Measurements from ENCODE around the gene SDCBP2.

SDCBP2 gene

DNA sequence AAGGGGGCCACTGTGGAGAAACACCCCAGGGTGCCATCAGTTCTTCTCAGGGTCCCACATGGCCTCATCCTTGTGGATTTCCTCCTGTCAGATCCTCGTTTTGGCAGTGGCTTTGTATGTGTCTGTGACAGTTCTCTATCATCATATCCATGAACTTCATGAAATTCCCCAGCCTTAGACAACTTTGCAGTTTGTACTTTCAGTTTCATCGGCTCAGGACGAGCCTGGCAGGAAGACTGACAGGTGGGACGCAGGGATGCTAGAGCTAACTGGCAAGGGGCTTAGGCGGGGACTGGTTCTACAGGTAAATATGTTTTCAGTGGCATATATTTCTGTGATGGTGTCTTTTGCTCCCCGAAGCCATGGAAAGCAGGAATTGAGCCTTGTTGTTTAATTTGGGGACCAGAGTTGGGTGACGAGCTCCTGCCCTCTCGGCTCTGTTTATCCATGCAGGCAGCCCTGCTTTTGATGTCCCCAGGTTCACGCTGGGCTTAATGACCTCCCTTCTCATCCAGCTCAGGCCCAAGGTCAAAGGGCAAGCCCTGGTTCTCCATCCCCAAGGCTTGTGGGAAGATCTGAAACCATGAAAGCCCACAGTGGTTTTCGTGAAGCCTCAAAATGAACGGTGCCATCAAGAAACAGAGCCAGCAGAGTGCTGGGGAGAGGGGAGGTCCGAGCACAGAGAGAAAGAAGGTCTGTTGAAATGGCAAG, 11.2 kb downstream of the SDCBP2 start:
- H3K27me3 ChIP-seq (replicated peaks): no peaks in the 10 kb centered on the region
- peak overlapping the region; percentile 3 for H3K4me3 ChIP-seq (ENCODE audit: low read depth, low read length)
- in situ Hi-C loops (cut with HindIII; ENCODE audit: low pct_ligation_motif_present, low sequenced_read_pairs): loop anchor here (25.0 kb wide), 1 partner anchor 120 kb away; no protein-coding TSS in a partner anchor
- TF ChIP-seq CTCF (IDR thresholded peaks at IDR 0.05; ENCODE audit: low read depth, low read length, missing control alignments): no peak
- H3K27ac ChIP-seq: no peak overlapping the region
- DNase-seq: no peak
- no peaks in the 10 kb centered on the region for H3K36me3 ChIP-seq (replicated peaks)

- no peak for TF ChIP-seq CTCF (IDR thresholded peaks at IDR 0.05; ENCODE audit: low read depth, low read length, missing control alignments)
- H3K27ac ChIP-seq: no peak overlapping the region
- no peaks in the 10 kb centered on the region for H3K36me3 ChIP-seq (replicated peaks)
- H3K4me3 ChIP-seq (ENCODE audit: low read depth, low read length): no peak overlapping the region
- no peaks in the 10 kb centered on the region for H3K27me3 ChIP-seq (replicated peaks)
- no peak for DNase-seq
- in situ Hi-C loops (cut with HindIII; ENCODE audit: low pct_ligation_motif_present, low sequenced_read_pairs): loop anchor here (25.0 kb wide), 1 partner anchor 121 kb away; no protein-coding TSS in a partner anchor
Observed at GRCh38 chr20:1315804-1316203, 13.1 kb downstream of the SDCBP2 start.

- H3K36me3 ChIP-seq (replicated peaks): no peaks in the 10 kb centered on the region
- H3K4me3 ChIP-seq (ENCODE audit: low read depth, low read length): peak overlapping the region; percentile 37
- H3K27ac ChIP-seq: no peak overlapping the region
- TF ChIP-seq CTCF (IDR thresholded peaks at IDR 0.05; ENCODE audit: low read depth, low read length, missing control alignments): peak; percentile 97
- H3K27me3 ChIP-seq (replicated peaks): no peaks in the 10 kb centered on the region
- in situ Hi-C loops (cut with HindIII; ENCODE audit: low pct_ligation_motif_present, low sequenced_read_pairs): loop anchor here (25.0 kb wide), 1 partner anchor 124 kb away; no protein-coding TSS in a partner anchor
- DNase-seq: peak; percentile 31
Observed at GRCh38 chr20:1313236-1313964, 15.5 kb downstream of the SDCBP2 start.

DNA sequence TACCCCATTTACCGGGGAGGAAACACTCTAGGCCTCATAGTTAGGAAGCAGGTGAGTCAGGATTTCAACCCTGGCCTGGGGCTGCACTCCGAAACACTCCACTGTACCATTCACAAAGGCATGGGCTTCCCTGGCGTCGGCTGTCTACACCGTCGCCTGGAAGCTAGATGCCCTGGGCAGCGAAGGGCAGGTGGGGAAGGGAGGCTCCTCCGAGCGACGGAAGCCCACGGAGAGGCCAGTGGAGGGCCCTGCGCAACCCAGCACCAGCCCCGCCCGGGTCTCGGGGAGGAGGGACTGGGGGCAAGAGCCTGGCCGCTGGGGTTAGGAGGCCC, 16.1 kb downstream of the SDCBP2 start:
- in situ Hi-C loops (cut with HindIII; ENCODE audit: low pct_ligation_motif_present, low sequenced_read_pairs): loop anchor here (25.0 kb wide), 1 partner anchor 124 kb away; no protein-coding TSS in a partner anchor
- Histone ChIP-seq H3K4me3 (ENCODE audit: low read depth, low read length) (no peak overlapping the region), H3K36me3 (replicated peaks) (no peaks in the 10 kb centered on the region), H3K27me3 (replicated peaks) (no peaks in the 10 kb centered on the region), H3K27ac (no peak overlapping the region)
- TF ChIP-seq CTCF (IDR thresholded peaks at IDR 0.05; ENCODE audit: low read depth, low read length, missing control alignments): no peak
- no peak for DNase-seq

- Histone ChIP-seq H3K36me3 (replicated peaks) (no peaks in the 10 kb centered on the region), H3K4me3 (ENCODE audit: low read depth, low read length) (no peak overlapping the region), H3K27me3 (replicated peaks) (no peaks in the 10 kb centered on the region), H3K27ac (no peak overlapping the region)
- in situ Hi-C loops (cut with HindIII; ENCODE audit: low pct_ligation_motif_present, low sequenced_read_pairs): loop anchor here (25.0 kb wide), 1 partner anchor 125 kb away; no protein-coding TSS in a partner anchor
- TF ChIP-seq CTCF (IDR thresholded peaks at IDR 0.05; ENCODE audit: low read depth, low read length, missing control alignments): no peak
- no peak for DNase-seq
Observed at GRCh38 chr20:1312308-1312707, 16.6 kb downstream of the SDCBP2 start.
